GM12801 (cell line): ENCODE data around the gene BCAS1.

ENCODE experiments used
- CTCF ChIP-seq: IDR thresholded peaks from one replicate; pipeline ENCODE4 v1.5.1; 2011; ENCODE audit warnings: control low read depth; ENCODE audit not compliant: insufficient read length; ENCODE audit errors: extremely low read depth

Gene BCAS1

GRCh38 chr20:53961527-53961926 lies 108.9 kb downstream of the BCAS1 start:
- TF ChIP-seq CTCF, result no peak

- TF ChIP-seq CTCF, result no peak
Observed at GRCh38 chr20:53960579-53961272, 109.7 kb downstream of the BCAS1 start.

GRCh38 chr20:53959911-53960578 lies 110.3 kb downstream of the BCAS1 start:
- TF ChIP-seq CTCF, result no peak

GRCh38 chr20:53958260-53958659 lies 112.1 kb downstream of the BCAS1 start:
- TF ChIP-seq CTCF, result no peak

- TF ChIP-seq CTCF, result no peak
Observed at GRCh38 chr20:53957451-53958172, 112.8 kb downstream of the BCAS1 start.

- TF ChIP-seq CTCF, result no peak
Observed at GRCh38 chr20:53956013-53956715, 114.2 kb downstream of the BCAS1 start.
